AG04450 (cell line): ENCODE results near the gene HDDC3. TPM values are rescaled to one million over a fixed set of nuclear protein-coding genes. Genes with fewer than 3 reads are reported as not detected.

Experiments used
- CTCF ChIA-PET: fragments of 300-600, 350-600 bp; formaldehyde crosslinking; extraction: SDS; loops from one replicate; lab custom pipeline; 2022; ENCODE audit warnings: antibody characterized with exemption, inconsistent platforms; lab: Charles Lee
- POLR2A ChIA-PET: fragments of 350-600 bp; formaldehyde crosslinking; extraction: SDS; loops from one replicate; lab custom pipeline; 2021; ENCODE audit warnings: antibody characterized with exemption, inconsistent platforms; lab: Yijun Ruan, JAX
- DNase-seq: peaks from one replicate; pipeline ENCODE4 v3.0.0-alpha.2; 2011; ENCODE audit warnings: low read depth, low spot score
- H3K27ac ChIP-seq: one replicate; pipeline ENCODE4 v1.5.1; 2012; ENCODE audit warnings: low read depth, low read length, control low read depth
- H3K27me3 ChIP-seq: one replicate; pipeline ENCODE4 v1.6.0; 2012; ENCODE audit warnings: low read length; ENCODE audit not compliant: control insufficient read depth, insufficient read depth
- H3K4me3 ChIP-seq: 2 replicates; pipeline ENCODE4 v1.5.1; 2011; ENCODE audit warnings: mild to moderate bottlenecking, low read depth, low read length, control low read depth
- H3K9me3 ChIP-seq: 2 replicates; pipeline ENCODE4 v1.5.1; 2012; ENCODE audit warnings: low read length; ENCODE audit not compliant: control insufficient read depth, insufficient read depth
- polyA plus RNA-seq: library from polyadenylated mRNA; depleted of rRNA; stranded (reverse); fragments of >200 nt; gene quantifications from 2 replicates; pipeline ENCODE4 v1.2.3, GENCODE V29; 2011
- TF ChIP-seq, protein P1 (sequence below): IDR thresholded peaks from 2 replicates; pipeline ENCODE4 v1.5.1; 2011; ENCODE audit warnings: low read depth, low read length, control low read depth, inconsistent platforms

Gene HDDC3
- polyA plus RNA-seq, 1 experiment, result 10.3 TPM

DNA sequence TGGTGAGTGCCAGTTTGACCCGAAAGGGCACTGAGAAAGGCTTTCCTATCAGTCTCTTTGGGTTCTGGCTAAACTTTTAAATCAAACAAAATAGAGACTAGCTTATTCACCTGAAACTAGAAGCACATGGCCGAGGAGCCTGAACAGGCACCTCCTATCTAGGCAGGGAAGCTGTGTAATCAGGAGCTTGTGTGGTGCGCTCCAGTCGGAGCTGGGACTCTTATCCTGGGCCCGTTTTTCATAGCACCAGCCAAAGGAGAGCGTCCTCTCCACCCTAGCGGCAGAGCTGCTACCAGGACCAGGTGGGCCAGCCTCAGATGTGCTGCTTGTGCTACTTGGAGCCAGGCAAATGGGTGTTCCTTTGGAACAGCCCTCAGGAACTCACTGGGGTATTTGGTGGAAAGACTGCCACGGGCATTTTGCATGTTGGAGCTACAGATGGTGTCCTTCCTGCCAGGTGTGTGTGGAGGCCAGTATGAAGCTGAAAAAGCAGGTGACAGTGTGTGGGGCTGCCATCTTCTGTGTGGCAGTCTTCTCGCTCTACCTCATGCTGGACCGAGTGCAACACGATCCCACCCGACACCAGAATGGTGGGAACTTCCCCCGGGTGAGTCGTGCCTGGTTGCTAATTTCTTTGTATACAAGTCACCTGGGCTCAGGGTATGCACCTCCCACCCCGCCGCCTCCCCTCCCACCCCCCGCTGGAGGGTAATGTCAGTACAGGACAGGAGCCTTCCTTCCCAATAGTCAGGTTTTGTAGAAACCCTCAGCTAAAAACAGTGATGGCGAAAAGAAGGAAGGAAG, 28.4 kb downstream of the HDDC3 start:
- no peak for DNase-seq
- H3K27me3 ChIP-seq, result no peaks in the 10 kb centered on the region
- no peaks in the 10 kb centered on the region; the same call in 1 of the 2 replicates for H3K9me3 ChIP-seq
- POLR2A ChIA-PET, result interaction anchor here (0.6 to 1.4 kb wide), 3 partner anchors 33 to 616 kb away, joined by 4 to 5 read pairs (median 4); no protein-coding TSS in a partner anchor
- TF ChIP-seq, protein P1, sequence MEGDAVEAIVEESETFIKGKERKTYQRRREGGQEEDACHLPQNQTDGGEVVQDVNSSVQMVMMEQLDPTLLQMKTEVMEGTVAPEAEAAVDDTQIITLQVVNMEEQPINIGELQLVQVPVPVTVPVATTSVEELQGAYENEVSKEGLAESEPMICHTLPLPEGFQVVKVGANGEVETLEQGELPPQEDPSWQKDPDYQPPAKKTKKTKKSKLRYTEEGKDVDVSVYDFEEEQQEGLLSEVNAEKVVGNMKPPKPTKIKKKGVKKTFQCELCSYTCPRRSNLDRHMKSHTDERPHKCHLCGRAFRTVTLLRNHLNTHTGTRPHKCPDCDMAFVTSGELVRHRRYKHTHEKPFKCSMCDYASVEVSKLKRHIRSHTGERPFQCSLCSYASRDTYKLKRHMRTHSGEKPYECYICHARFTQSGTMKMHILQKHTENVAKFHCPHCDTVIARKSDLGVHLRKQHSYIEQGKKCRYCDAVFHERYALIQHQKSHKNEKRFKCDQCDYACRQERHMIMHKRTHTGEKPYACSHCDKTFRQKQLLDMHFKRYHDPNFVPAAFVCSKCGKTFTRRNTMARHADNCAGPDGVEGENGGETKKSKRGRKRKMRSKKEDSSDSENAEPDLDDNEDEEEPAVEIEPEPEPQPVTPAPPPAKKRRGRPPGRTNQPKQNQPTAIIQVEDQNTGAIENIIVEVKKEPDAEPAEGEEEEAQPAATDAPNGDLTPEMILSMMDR, result no peak
- CTCF ChIA-PET, result interaction anchor here (0.8 to 9.3 kb wide), 7 partner anchors 14 to 368 kb away, joined by 3 to 98 read pairs (median 4); partner anchors contain the start of genes HDDC3 and UNC45A
- H3K4me3 ChIP-seq, result peak overlapping the region; percentile 77
- no peak overlapping the region for H3K27ac ChIP-seq

DNA sequence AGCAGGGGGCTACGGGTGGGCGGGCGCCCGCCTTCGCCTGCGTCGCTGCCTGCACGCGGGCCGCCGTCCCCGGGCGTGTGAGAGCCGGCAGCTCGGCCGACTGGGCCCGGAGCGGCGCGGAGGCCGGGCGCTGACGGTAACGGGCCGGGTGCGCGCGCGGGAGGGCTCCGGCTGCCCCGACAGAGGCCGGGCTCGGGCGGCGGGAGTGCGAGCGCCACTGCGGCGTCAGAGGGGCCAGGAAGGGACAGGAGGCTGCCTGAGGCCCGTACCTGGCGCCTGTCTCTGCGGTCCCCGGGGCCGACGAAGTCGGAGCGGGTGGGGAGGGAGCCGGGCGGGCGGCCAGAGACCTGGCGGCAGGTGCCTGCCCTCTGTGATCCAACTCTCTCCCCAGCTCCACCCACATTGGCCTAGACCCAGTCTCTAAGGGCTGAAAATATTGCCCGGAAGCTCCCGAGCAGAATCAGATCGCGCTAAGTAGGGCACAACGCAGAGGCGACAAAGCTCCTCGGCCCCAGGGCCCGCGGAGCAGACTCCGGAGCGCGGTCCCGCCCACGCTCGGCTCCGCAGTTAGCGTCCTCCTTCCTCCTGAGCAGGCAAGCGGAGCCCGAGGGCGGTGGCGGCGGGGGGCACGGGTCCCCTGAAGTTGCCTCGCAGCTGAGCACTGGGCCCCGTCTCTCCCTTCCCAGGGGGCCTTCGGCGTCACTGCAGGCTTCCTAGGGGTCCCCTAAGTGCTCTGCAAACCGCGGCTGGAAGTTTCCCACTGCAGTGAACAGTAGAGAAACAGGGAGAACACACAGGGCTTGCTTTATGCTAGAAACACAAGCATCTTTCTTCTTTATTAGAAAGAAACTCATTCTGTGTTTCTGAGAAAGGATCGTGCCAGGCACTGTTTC, 29.3 kb downstream of the HDDC3 start, which contains the start of gene MAN2A2:
Gene MAN2A2 (plus strand): TSS at position 463 of the 893 bp plus-strand sequence. CDS start 906 bp downstream, outside the sequence.
- H3K4me3 ChIP-seq, result peak within 1 kb of the TSS; percentile 77
- DNase-seq, result no peak

DNA sequence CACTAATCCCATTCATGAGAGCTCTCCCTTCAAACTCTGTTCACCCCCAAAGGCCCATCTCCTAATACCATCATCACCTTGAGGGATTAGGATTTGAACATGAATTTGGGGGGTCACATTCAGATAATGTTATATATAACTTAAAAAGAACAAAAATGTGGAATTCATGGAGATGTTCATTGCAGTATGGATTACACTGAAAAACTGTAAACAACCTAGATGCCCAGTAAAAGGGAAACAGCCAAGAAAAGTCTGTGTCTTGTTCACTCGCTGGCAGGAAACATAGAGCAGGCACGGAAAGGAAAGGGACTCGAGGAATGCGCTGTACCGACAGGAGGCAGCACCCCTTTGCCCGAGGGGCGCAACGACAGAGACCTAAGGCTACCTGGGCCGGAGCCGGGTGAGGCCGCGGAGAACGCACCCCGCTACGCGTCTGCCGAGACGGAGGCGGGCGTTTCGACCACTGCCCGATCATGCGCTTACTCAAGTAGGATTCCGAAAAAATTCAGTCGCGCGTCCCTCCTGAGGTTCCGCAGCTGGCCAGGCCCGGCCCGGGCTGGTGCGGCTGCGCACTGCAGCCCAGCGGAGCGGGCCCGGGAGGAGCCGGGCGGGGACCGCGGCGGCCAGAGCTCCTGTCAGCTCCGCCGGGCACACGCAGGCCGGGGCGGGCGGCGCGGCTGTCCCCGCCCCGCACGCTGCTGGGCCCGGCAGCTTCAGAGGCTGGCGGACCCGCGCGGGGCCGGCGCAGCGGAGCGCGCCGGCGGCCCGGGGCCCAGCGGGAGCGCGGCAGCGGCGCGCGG, 30.1 kb downstream of the HDDC3 start:
- H3K27ac ChIP-seq, result peak overlapping the region; percentile 81
- no peak for DNase-seq
- H3K4me3 ChIP-seq, result peak overlapping the region; percentile 77
- TF ChIP-seq, protein P1, result peak; percentile 82
- no peaks in the 10 kb centered on the region; the same call in 1 of the 2 replicates for H3K9me3 ChIP-seq
- ChIA-PET POLR2A (interaction anchor here (0.7 to 1.5 kb wide), 4 partner anchors 12 to 33 kb away, joined by 3 to 7 read pairs (median 4); partner anchors contain the start of gene UNC45A), CTCF (interaction anchor here (0.5 to 9.3 kb wide), 10 partner anchors 12 to 583 kb away, joined by 3 to 98 read pairs (median 4); partner anchors contain the start of genes HDDC3 and UNC45A)
- H3K27me3 ChIP-seq, result no peaks in the 10 kb centered on the region

More for the DNA sequence above, 29.3 kb downstream of the HDDC3 start, which contains the start of gene MAN2A2:
- ChIA-PET CTCF (interaction anchor here (0.5 to 9.3 kb wide), 9 partner anchors 13 to 583 kb away, joined by 3 to 98 read pairs (median 4); partner anchors contain the start of genes HDDC3 and UNC45A), POLR2A (interaction anchor here (0.6 to 1.5 kb wide), 4 partner anchors 11 to 617 kb away, joined by 3 to 7 read pairs (median 4); partner anchors contain the start of gene UNC45A)
- Histone ChIP-seq H3K27ac (peak within 1 kb of the TSS; percentile 81), H3K27me3 (no peaks in the 10 kb centered on the region), H3K9me3 (no peaks in the 10 kb centered on the region; the same call in 1 of the 2 replicates)
- TF ChIP-seq, protein P1, result no peak
